HCT116 (cell line): Measurements from ENCODE around the gene FAM76B. TPM values are rescaled to one million over a fixed set of nuclear protein-coding genes. Genes with fewer than 3 reads are reported as not detected.

ENCODE experiments used
- ATAC-seq: fragments of 200-7000 bp; cut with Tn5 transposase; 2 replicates; pipeline ENCODE4 v1.9.1; 2020; ENCODE audit warnings: mild to moderate bottlenecking, moderate library complexity
- BruUV-seq: library from RNA; stranded (reverse); fragments of 400-500 nt; replicated peaks from 2 replicates; lab custom pipeline; 2021; lab: Mats Ljungman, UMichigan
- CTCF ChIA-PET: fragments of 300-600 bp; sonication (Branson Sonifier 250); formaldehyde crosslinking; loops from one replicate; lab custom pipeline; 2021; ENCODE audit warnings: antibody characterized with exemption; lab: Charles Lee
- POLR2A ChIA-PET: fragments of 300-600, 350-600 bp; sonication (Branson Sonifier 250); formaldehyde crosslinking; loops from one replicate; lab custom pipeline; 2021; ENCODE audit warnings: antibody characterized with exemption; lab: Charles Lee
- RAD21 ChIA-PET, 2 experiments: fragments of 300-600 bp; sonication (Branson Sonifier 250); formaldehyde crosslinking; loops; one replicate each; lab custom pipeline; 2023; ENCODE audit warnings: low total read pairs in 2 of 2; ENCODE audit not compliant: uncharacterized antibody in 2 of 2, unreplicated experiment in 2 of 2, low non-redundant PET in 1 of 2; lab: Charles Lee
- DNase-seq: peaks from one replicate; pipeline ENCODE4 v3.0.0-alpha.2; 2010; ENCODE audit warnings: low read depth, low spot score
- H2AFZ ChIP-seq: fragments of 200-600 bp; shearing (Covaris generic), sonication (generic); 2 replicates; pipeline ENCODE4 v1.6.1; 2017; ENCODE audit warnings: low read depth, mixed run types, mixed read lengths, antibody characterized with exemption, low read length; ENCODE audit not compliant: poor library complexity, severe bottlenecking
- H3K27ac ChIP-seq: 2 replicates; pipeline ENCODE4 v1.5.1; 2012; ENCODE audit warnings: low read depth, low read length
- H3K27me3 ChIP-seq: fragments of 200-600 bp; sonication (generic); 2 replicates; pipeline ENCODE4 v1.6.1; 2016; ENCODE audit warnings: mixed run types, low read length, mixed read lengths; ENCODE audit not compliant: insufficient read depth
- H3K36me3 ChIP-seq, 2 experiments: fragments of 200-500 bp in 1 of 2; fragments of 200-600 bp in 1 of 2; sonication (Bioruptor generic) in 1 of 2; sonication (generic) in 1 of 2; 2 replicates each; pipeline versions ENCODE4 v1.5.1 to v1.6.1; 2014 to 2016; ENCODE audit warnings: low read length in 2 of 2, inconsistent platforms in 1 of 2, mixed read lengths in 1 of 2, mixed run types in 1 of 2; ENCODE audit not compliant: insufficient read depth in 2 of 2, control insufficient read depth in 1 of 2
- H3K4me1 ChIP-seq, 2 experiments: fragments of 200-600 bp in 1 of 2; sonication (generic) in 1 of 2; 2 replicates each; pipeline versions ENCODE4 v1.5.1 to v1.6.1; 2012 to 2017; ENCODE audit warnings: low read length in 2 of 2, inconsistent platforms in 1 of 2, mild to moderate bottlenecking in 1 of 2, mixed read lengths in 1 of 2, mixed run types in 1 of 2, moderate library complexity in 1 of 2; ENCODE audit not compliant: insufficient read depth in 2 of 2, control insufficient read depth in 1 of 2
- H3K4me2 ChIP-seq: fragments of 200-600 bp; sonication (generic); 2 replicates; pipeline ENCODE4 v1.6.1; 2017; ENCODE audit warnings: mixed run types, low read length, mixed read lengths
- H3K4me3 ChIP-seq, 2 experiments: fragments of 200-600 bp in 1 of 2; sonication (generic) in 1 of 2; replicated peaks in 1 of 2; 2 replicates each; pipeline ENCODE4 v1.5.1; 2011 to 2016; ENCODE audit warnings: low read length in 2 of 2, control low read depth in 1 of 2, low read depth in 1 of 2, mild to moderate bottlenecking in 1 of 2, mixed read lengths in 1 of 2, mixed run types in 1 of 2
- H3K79me2 ChIP-seq: fragments of 200-600 bp; sonication (generic); 2 replicates; pipeline ENCODE4 v1.6.1; 2017; ENCODE audit warnings: mild to moderate bottlenecking, mixed run types, low read length, moderate library complexity, mixed read lengths; ENCODE audit not compliant: insufficient read depth
- H3K9ac ChIP-seq: fragments of 200-600 bp; sonication (generic); 2 replicates; pipeline ENCODE4 v1.6.1; 2016; ENCODE audit warnings: low read length, mixed read lengths
- H3K9me2 ChIP-seq: fragments of 200-600 bp; sonication (generic), shearing (Covaris generic); 2 replicates; pipeline ENCODE4 v1.6.1; 2017; ENCODE audit warnings: mixed run types, mild to moderate bottlenecking, moderate library complexity; ENCODE audit not compliant: insufficient read depth
- H3K9me3 ChIP-seq, 2 experiments: fragments of 200-500 bp in 1 of 2; fragments of 200-600 bp in 1 of 2; sonication (Bioruptor generic) in 1 of 2; sonication (generic) in 1 of 2; 2 replicates each; pipeline ENCODE4 v1.6.1; 2014 to 2017; ENCODE audit warnings: low read length in 2 of 2, mixed read lengths in 2 of 2, inconsistent platforms in 1 of 2, low read depth in 1 of 2, mild to moderate bottlenecking in 1 of 2, mixed run types in 1 of 2, moderate library complexity in 1 of 2; ENCODE audit not compliant: control insufficient read depth in 1 of 2, insufficient read depth in 1 of 2
- H4K20me1 ChIP-seq: fragments of 200-600 bp; sonication (generic), shearing (Covaris generic); 2 replicates; pipeline ENCODE4 v1.6.1; 2017; ENCODE audit warnings: mixed run types, mild to moderate bottlenecking, moderate library complexity; ENCODE audit not compliant: insufficient read depth
- ATF3 ChIP-seq: IDR thresholded peaks from 2 replicates; pipeline ENCODE4 v1.6.1; 2012
- CBX3 ChIP-seq: IDR thresholded peaks from 2 replicates; pipeline ENCODE4 v1.6.1; 2012; ENCODE audit warnings: low read depth
- CEBPB ChIP-seq: IDR thresholded peaks from 2 replicates; pipeline ENCODE4 v1.6.1; 2012; ENCODE audit warnings: low read depth
- CTCF ChIP-seq, 3 experiments: fragments of 200-600 bp in 1 of 3; sonication (generic) in 1 of 3; IDR thresholded peaks in 2 of 3; conservative IDR thresholded peaks in 1 of 3; 2 replicates each; pipeline ENCODE4 v1.5.1; 2012 to 2017; ENCODE audit warnings: low read depth in 2 of 3, low read length in 2 of 3, antibody characterized with exemption in 1 of 3, borderline replicate concordance in 1 of 3, control low read depth in 1 of 3, mild to moderate bottlenecking in 1 of 3, mixed read lengths in 1 of 3, mixed run types in 1 of 3, moderate library complexity in 1 of 3; ENCODE audit not compliant: insufficient read depth in 1 of 3
- EGR1 ChIP-seq: IDR thresholded peaks from 2 replicates; pipeline ENCODE4 v1.6.1; 2012; ENCODE audit warnings: low read depth
- ELF1 ChIP-seq: IDR thresholded peaks from 2 replicates; pipeline ENCODE4 v1.6.1; 2012; ENCODE audit warnings: low read depth, borderline replicate concordance
- EZH2 ChIP-seq: fragments of 200-600 bp; sonication (generic); IDR thresholded peaks from 2 replicates; pipeline ENCODE4 v1.6.1; 2017; ENCODE audit warnings: antibody characterized with exemption, mixed run types
- EZH2phosphoT487 ChIP-seq: fragments of 200-600 bp; IDR thresholded peaks from 2 replicates; pipeline ENCODE4 v1.6.1; 2018; ENCODE audit warnings: antibody characterized with exemption, borderline replicate concordance
- FOSL1 ChIP-seq: IDR thresholded peaks from 2 replicates; pipeline ENCODE4 v1.6.1; 2012; ENCODE audit warnings: low read depth
- MAX ChIP-seq: IDR thresholded peaks from 2 replicates; pipeline ENCODE4 v1.6.1; 2012
- POLR2A ChIP-seq: IDR thresholded peaks from 2 replicates; pipeline ENCODE4 v1.7.0; 2011; ENCODE audit warnings: borderline replicate concordance; ENCODE audit not compliant: insufficient read depth, insufficient read length; ENCODE audit errors: extremely low read depth
- RAD21 ChIP-seq: IDR thresholded peaks from 2 replicates; pipeline ENCODE4 v1.6.1; 2012; ENCODE audit warnings: low read depth, mild to moderate bottlenecking
- REST ChIP-seq: IDR thresholded peaks from 2 replicates; pipeline ENCODE4 v1.6.1; 2012; ENCODE audit warnings: low read depth
- SIN3A ChIP-seq: IDR thresholded peaks from 2 replicates; pipeline ENCODE4 v1.6.1; 2012; ENCODE audit warnings: low read depth
- SRF ChIP-seq: IDR thresholded peaks from 2 replicates; pipeline ENCODE4 v1.6.1; 2012; ENCODE audit warnings: low read depth
- TCF7L2 ChIP-seq: IDR thresholded peaks from 2 replicates; pipeline ENCODE4 v1.7.0; 2011; ENCODE audit warnings: borderline replicate concordance, inconsistent platforms; ENCODE audit not compliant: insufficient read depth, insufficient read length; ENCODE audit errors: extremely low read depth
- ZNF274 ChIP-seq: fragments of 200-500 bp; sonication (Bioruptor generic); IDR thresholded peaks from 2 replicates; pipeline ENCODE4 v1.6.1; 2014; ENCODE audit warnings: mild to moderate bottlenecking, low read depth, low read length, inconsistent platforms
- intact Hi-C: fragments of 100-400 bp; cut with micrococcal nuclease; formaldehyde crosslinking; loops from 2 replicates; pipeline ENCODE4 v1.10.0; 2022
- total RNA-seq: library from RNA; stranded (reverse); gene quantifications from one replicate; pipeline ENCODE4 v1.2.1, GENCODE V29; 2021; ENCODE audit not compliant: unreplicated experiment

FAM76B gene
- total RNA-seq, 1 experiment from 2014 or later: 27.5 TPM

- Histone ChIP-seq H4K20me1 (no peaks in the 10 kb centered on the region; the same call in 1 of the 2 replicates), H2AFZ (no peak overlapping the region), H3K79me2 (peaks cover 76% of the 10 kb centered on the region), H3K4me1 (peaks cover 9 to 18% of the 10 kb centered on the region in 2 experiments; a peak in 3 of 4 replicates), H3K27me3 (no peaks in the 10 kb centered on the region), H3K36me3 (peaks cover 3 to 4% of the 10 kb centered on the region in 2 experiments; a peak in 2 of 4 replicates), H3K9ac (peak overlapping the region; percentile 81), H3K9me3 (no peaks in the 10 kb centered on the region), H3K4me3 (peak overlapping the region; percentile 76 to 87), H3K4me2 (peak overlapping the region; percentile 92), H3K9me2 (no peaks in the 10 kb centered on the region), H3K27ac (no peak overlapping the region)
- DNase-seq: no peak
- intact Hi-C loops: loop anchor here (5.0 kb wide), 1 partner anchor 601 kb away; the partner anchor contains the start of gene JRKL
- ChIA-PET POLR2A (interaction anchor here (1.8 kb wide), 1 partner anchor 8 kb away, joined by 5 read pairs; no protein-coding TSS in a partner anchor), RAD21 (no interaction called here), CTCF (no interaction called here)
- no TSS peak for BruUV-seq
- TF ChIP-seq SRF (no peak), ZNF274 (no peak), FOSL1 (no peak), EZH2 (no peak), CBX3 (no peak), CEBPB (no peak), CTCF (IDR thresholded peaks at IDR 0.05 in 2 of 3, conservative IDR thresholded peaks at IDR 0.05 in 1 of 3; ENCODE audit: borderline replicate concordance in 1 of 3, insufficient read depth in 1 of 3, low read depth in 2 of 3, low read length in 2 of 3) (no peak), ELF1 (no peak), EZH2phosphoT487 (no peak), TCF7L2 (no peak), REST (no peak), POLR2A (no peak), SIN3A (no peak), MAX (no peak), ATF3 (no peak), RAD21 (no peak), EGR1 (no peak)
- ATAC-seq: no peak
Observed at GRCh38 chr11:95791709-95792033, 2.1 kb upstream of the FAM76B start.
